ENCODE results near the gene CCNY. TPM values are rescaled to one million over a fixed set of nuclear protein-coding genes. Genes with fewer than 3 reads are reported as not detected.

Gene CCNY
- total RNA-seq, 1 experiment from 2014 or later = 51.9 TPM

DNA sequence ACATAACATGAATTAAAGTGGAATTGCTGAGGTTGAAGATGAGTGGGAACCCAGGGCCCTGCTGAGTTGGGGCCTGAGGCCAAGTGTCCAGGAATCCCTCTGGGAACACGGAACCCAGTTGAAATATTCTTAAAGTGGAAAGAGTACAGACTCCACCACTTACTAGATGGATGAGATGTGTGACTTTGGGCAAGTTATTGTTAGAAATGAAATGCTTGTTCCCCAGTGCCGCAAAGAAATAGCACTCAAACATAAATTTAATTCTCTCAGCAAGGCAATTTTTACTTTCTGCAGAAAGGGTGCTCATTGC lies 54.5 kb downstream of the CCNY start:
- intact Hi-C loops (cut with micrococcal nuclease; ENCODE audit: unreplicated experiment) (no loop called here), in situ Hi-C loops (cut with HindIII; ENCODE audit: low pct_unique_long_range_greater_than_20kb, low sequenced_read_pairs) (no loop called here)
- no peak for DNase-seq (ENCODE audit: low read depth, low spot score)
- no TSS peak for BruUV-seq (replicated peaks)
- H3K4me1 ChIP-seq (ENCODE audit: control insufficient read depth, insufficient read depth, low read length) = no peaks in the 10 kb centered on the region
- H3K27ac ChIP-seq (ENCODE audit: low read length) = no peak overlapping the region
- TF ChIP-seq TCF7L2 (IDR thresholded peaks at IDR 0.05; ENCODE audit: low read depth, low read length) (no peak), POLR2AphosphoS5 (IDR thresholded peaks at IDR 0.05; ENCODE audit: low read depth, low read length) (no peak), SIN3A (IDR thresholded peaks at IDR 0.05; ENCODE audit: borderline replicate concordance, insufficient read depth, low read depth, low read length) (no peak)
- TF ChIP-seq, protein P1, sequence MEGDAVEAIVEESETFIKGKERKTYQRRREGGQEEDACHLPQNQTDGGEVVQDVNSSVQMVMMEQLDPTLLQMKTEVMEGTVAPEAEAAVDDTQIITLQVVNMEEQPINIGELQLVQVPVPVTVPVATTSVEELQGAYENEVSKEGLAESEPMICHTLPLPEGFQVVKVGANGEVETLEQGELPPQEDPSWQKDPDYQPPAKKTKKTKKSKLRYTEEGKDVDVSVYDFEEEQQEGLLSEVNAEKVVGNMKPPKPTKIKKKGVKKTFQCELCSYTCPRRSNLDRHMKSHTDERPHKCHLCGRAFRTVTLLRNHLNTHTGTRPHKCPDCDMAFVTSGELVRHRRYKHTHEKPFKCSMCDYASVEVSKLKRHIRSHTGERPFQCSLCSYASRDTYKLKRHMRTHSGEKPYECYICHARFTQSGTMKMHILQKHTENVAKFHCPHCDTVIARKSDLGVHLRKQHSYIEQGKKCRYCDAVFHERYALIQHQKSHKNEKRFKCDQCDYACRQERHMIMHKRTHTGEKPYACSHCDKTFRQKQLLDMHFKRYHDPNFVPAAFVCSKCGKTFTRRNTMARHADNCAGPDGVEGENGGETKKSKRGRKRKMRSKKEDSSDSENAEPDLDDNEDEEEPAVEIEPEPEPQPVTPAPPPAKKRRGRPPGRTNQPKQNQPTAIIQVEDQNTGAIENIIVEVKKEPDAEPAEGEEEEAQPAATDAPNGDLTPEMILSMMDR (IDR thresholded peaks at IDR 0.05) = no peak
- TF ChIP-seq, protein P2, sequence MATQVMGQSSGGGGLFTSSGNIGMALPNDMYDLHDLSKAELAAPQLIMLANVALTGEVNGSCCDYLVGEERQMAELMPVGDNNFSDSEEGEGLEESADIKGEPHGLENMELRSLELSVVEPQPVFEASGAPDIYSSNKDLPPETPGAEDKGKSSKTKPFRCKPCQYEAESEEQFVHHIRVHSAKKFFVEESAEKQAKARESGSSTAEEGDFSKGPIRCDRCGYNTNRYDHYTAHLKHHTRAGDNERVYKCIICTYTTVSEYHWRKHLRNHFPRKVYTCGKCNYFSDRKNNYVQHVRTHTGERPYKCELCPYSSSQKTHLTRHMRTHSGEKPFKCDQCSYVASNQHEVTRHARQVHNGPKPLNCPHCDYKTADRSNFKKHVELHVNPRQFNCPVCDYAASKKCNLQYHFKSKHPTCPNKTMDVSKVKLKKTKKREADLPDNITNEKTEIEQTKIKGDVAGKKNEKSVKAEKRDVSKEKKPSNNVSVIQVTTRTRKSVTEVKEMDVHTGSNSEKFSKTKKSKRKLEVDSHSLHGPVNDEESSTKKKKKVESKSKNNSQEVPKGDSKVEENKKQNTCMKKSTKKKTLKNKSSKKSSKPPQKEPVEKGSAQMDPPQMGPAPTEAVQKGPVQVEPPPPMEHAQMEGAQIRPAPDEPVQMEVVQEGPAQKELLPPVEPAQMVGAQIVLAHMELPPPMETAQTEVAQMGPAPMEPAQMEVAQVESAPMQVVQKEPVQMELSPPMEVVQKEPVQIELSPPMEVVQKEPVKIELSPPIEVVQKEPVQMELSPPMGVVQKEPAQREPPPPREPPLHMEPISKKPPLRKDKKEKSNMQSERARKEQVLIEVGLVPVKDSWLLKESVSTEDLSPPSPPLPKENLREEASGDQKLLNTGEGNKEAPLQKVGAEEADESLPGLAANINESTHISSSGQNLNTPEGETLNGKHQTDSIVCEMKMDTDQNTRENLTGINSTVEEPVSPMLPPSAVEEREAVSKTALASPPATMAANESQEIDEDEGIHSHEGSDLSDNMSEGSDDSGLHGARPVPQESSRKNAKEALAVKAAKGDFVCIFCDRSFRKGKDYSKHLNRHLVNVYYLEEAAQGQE (IDR thresholded peaks at IDR 0.05; ENCODE audit: insufficient read depth in 1 of 2, low read depth in 2 of 2, low read length in 1 of 2) = no peak
- POLR2A ChIA-PET = no interaction called here
- H3K27me3 ChIP-seq (ENCODE audit: control insufficient read depth, insufficient read depth, low read length) = no peaks in the 10 kb centered on the region
- CTCF ChIA-PET = no interaction called here
- ATAC-seq = no peak
- H3K36me3 ChIP-seq (ENCODE audit: control insufficient read depth, insufficient read depth, low read length) = no peaks in the 10 kb centered on the region
- no peak overlapping the region for H3K4me3 ChIP-seq (ENCODE audit: low read depth in 2 of 2, low read length in 2 of 2)
- H3K9me3 ChIP-seq (ENCODE audit: control insufficient read depth, insufficient read depth, low read depth, low read length) = no peaks in the 10 kb centered on the region; the same call in 1 of the 2 replicates

DNA sequence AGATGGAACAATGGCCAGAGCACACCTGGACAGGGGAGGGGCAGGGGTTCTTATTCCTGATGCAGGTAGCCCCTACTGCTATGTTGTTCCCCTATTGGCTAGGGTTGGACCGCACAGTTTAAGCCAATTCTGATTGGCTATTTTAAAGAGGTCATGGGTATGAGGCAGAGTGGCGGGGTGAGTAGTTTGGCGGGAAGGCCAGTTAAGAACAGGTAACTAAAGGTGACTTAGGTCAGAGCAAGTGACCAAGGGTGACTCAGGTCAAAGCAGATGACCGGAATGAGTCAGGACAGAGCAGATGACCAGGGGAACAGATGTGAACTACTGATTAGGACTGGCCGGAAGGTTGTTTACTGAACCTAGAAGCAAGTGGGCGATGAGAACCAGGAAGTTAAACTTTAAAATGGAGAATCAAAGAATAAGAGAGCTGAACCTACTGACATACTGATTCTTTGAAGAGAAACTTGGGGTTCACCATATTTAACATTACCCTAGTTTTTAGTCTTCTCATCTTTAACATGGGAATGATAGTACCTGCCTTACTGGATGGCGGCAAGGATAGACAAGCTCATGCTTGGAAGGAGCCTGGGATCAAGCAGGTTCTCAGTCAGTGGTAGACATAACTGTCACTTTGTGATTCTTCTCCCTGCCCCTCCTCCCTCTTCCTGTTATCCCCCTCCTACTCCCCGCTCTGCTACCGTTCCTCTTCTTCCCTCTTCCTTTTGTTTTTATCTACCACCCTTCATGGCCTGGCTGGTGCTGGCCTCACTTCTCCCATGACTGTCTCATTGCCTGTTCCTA lies 55.0 kb downstream of the CCNY start:
- BruUV-seq (replicated peaks) = no TSS peak

More for the DNA sequence above, 55.0 kb downstream of the CCNY start:
- H3K36me3 ChIP-seq (ENCODE audit: control insufficient read depth, insufficient read depth, low read length) = no peaks in the 10 kb centered on the region
- in situ Hi-C loops (cut with HindIII; ENCODE audit: low pct_unique_long_range_greater_than_20kb, low sequenced_read_pairs) = no loop called here
- H3K4me3 ChIP-seq (ENCODE audit: low read depth in 2 of 2, low read length in 2 of 2) = no peak overlapping the region
- H3K9me3 ChIP-seq (ENCODE audit: control insufficient read depth, insufficient read depth, low read depth, low read length) = no peaks in the 10 kb centered on the region; the same call in 1 of the 2 replicates
- DNase-seq (ENCODE audit: low read depth, low spot score) = no peak
- intact Hi-C loops (cut with micrococcal nuclease; ENCODE audit: unreplicated experiment) = no loop called here
- POLR2A ChIA-PET = no interaction called here
- no peak overlapping the region for H3K27ac ChIP-seq (ENCODE audit: low read length)
- no peak for ATAC-seq
- TF ChIP-seq, protein P1 (IDR thresholded peaks at IDR 0.05) = no peak
- no peak for TF ChIP-seq TCF7L2 (IDR thresholded peaks at IDR 0.05; ENCODE audit: low read depth, low read length)
- TF ChIP-seq, protein P2 (IDR thresholded peaks at IDR 0.05; ENCODE audit: insufficient read depth in 1 of 2, low read depth in 2 of 2, low read length in 1 of 2) = no peak
- no peak for TF ChIP-seq POLR2AphosphoS5 (IDR thresholded peaks at IDR 0.05; ENCODE audit: low read depth, low read length)
- no peak for TF ChIP-seq SIN3A (IDR thresholded peaks at IDR 0.05; ENCODE audit: borderline replicate concordance, insufficient read depth, low read depth, low read length)
- H3K27me3 ChIP-seq (ENCODE audit: control insufficient read depth, insufficient read depth, low read length) = no peaks in the 10 kb centered on the region
- CTCF ChIA-PET = no interaction called here
- H3K4me1 ChIP-seq (ENCODE audit: control insufficient read depth, insufficient read depth, low read length) = no peaks in the 10 kb centered on the region

Measured in Panc1 (cell line).